B cell (primary cell): ENCODE results near the gene DNAAF8.

Experiments
- CTCF ChIP-seq: fragments of 200-600 bp; IDR thresholded peaks from one replicate; pipeline ENCODE4 v1.8.0; 2022; ENCODE audit warnings: antibody characterized with exemption, mild to moderate bottlenecking
- EZH2 ChIP-seq: IDR thresholded peaks from 2 replicates; pipeline ENCODE4 v1.6.1; 2012; ENCODE audit warnings: borderline replicate concordance, low read depth, mild to moderate bottlenecking, moderate library complexity, low read length; ENCODE audit not compliant: insufficient read depth, poor library complexity, severe bottlenecking

GRCh38 chr16:4749700-4750257 is 15.4 kb downstream of the DNAAF8 start:
- TF ChIP-seq CTCF: no peak
- no peak for TF ChIP-seq EZH2
